Endothelial cell of umbilical vein (primary cell): Measurements from ENCODE around the gene POMGNT2. TPM values are rescaled to one million over a fixed set of nuclear protein-coding genes. Genes with fewer than 3 reads are reported as not detected.

ENCODE experiments used
- BruUV-seq: library from RNA; stranded (reverse); fragments of 400-500 nt; replicated peaks from 2 replicates; lab custom pipeline; 2021; lab: Mats Ljungman, UMichigan
- CTCF ChIA-PET: fragments of 300-600, 350-600 bp; sonication (Branson Sonifier 250); formaldehyde crosslinking; loops from one replicate; lab custom pipeline; 2021; ENCODE audit warnings: antibody characterized with exemption, inconsistent platforms; lab: Charles Lee
- POLR2A ChIA-PET: fragments of 300-600, 350-600 bp; sonication (Branson Sonifier 250); formaldehyde crosslinking; loops from one replicate; lab custom pipeline; 2021; ENCODE audit warnings: antibody characterized with exemption, inconsistent platforms; lab: Charles Lee
- DNase-seq: peaks from one replicate; pipeline ENCODE4 v3.0.0-alpha.2; 2011; ENCODE audit warnings: low read depth, low spot score
- FAIRE-seq: peaks from 2 replicates; lab custom pipeline; 2011; peaks lifted over from hg19 to GRCh38; lab: Jason Lieb, UNC
- H2AFZ ChIP-seq: 2 replicates; pipeline ENCODE4 v1.6.0; 2012; ENCODE audit warnings: low read depth, low read length, control low read depth, inconsistent platforms
- H3K27ac ChIP-seq: 2 replicates; pipeline ENCODE4 v1.5.1; 2011; ENCODE audit warnings: low read depth, mild to moderate bottlenecking, control low read depth, low read length, moderate library complexity; ENCODE audit not compliant: insufficient read depth
- H3K27me3 ChIP-seq, 2 experiments: 2 replicates each; pipeline versions ENCODE4 v1.6.0 to v1.6.1; 2011; ENCODE audit warnings: low read length in 2 of 2, mixed read lengths in 1 of 2; ENCODE audit not compliant: control insufficient read depth in 2 of 2, insufficient read depth in 2 of 2
- H3K36me3 ChIP-seq, 2 experiments: 2 replicates in 1 of 2; 3 replicates in 1 of 2; pipeline ENCODE4 v1.5.1; 2011; ENCODE audit warnings: low read length in 2 of 2, mild to moderate bottlenecking in 1 of 2, moderate library complexity in 1 of 2; ENCODE audit not compliant: control insufficient read depth in 2 of 2, insufficient read depth in 2 of 2; ENCODE audit errors: extremely low read depth in 1 of 2
- H3K4me1 ChIP-seq: 3 replicates; pipeline ENCODE4 v1.5.1; 2011; ENCODE audit warnings: mild to moderate bottlenecking, low read length; ENCODE audit not compliant: control insufficient read depth, insufficient read depth; ENCODE audit errors: extremely low read depth
- H3K4me2 ChIP-seq: 2 replicates; pipeline ENCODE4 v1.6.1; 2011; ENCODE audit warnings: low read length, control low read depth, mixed read lengths; ENCODE audit not compliant: insufficient read depth
- H3K4me3 ChIP-seq, 3 experiments: fragments of 200-600 bp in 1 of 3; sonication (generic), shearing (Covaris generic) in 1 of 3; replicated peaks in 1 of 3; 2 replicates each; pipeline ENCODE4 v1.5.1; 2011 to 2016; ENCODE audit warnings: control low read depth in 3 of 3, low read length in 3 of 3, mild to moderate bottlenecking in 2 of 3, inconsistent platforms in 1 of 3, low read depth in 1 of 3, moderate library complexity in 1 of 3; ENCODE audit not compliant: insufficient read depth in 1 of 3
- H3K79me2 ChIP-seq: 2 replicates; pipeline ENCODE4 v1.6.0; 2012; ENCODE audit warnings: low read length, inconsistent platforms; ENCODE audit not compliant: control insufficient read depth, insufficient read depth
- H3K9ac ChIP-seq: replicated peaks from 2 replicates; pipeline ENCODE3; 2011; ENCODE audit warnings: low read length, control low read depth; ENCODE audit not compliant: insufficient read depth; ENCODE audit errors: extremely low read depth
- H3K9me1 ChIP-seq: replicated peaks from 3 replicates; pipeline ENCODE4 v1.6.0; 2011; ENCODE audit warnings: mild to moderate bottlenecking, low read length; ENCODE audit not compliant: control insufficient read depth, insufficient read depth; ENCODE audit errors: extremely low read depth
- H3K9me3 ChIP-seq: replicated peaks from 2 replicates; pipeline ENCODE4 v1.5.1; 2012; ENCODE audit warnings: low read length, inconsistent platforms; ENCODE audit not compliant: control insufficient read depth, insufficient read depth
- H4K20me1 ChIP-seq: replicated peaks from 2 replicates; pipeline ENCODE3; 2011; ENCODE audit warnings: mild to moderate bottlenecking, low read length; ENCODE audit not compliant: control insufficient read depth, insufficient read depth; ENCODE audit errors: extremely low read depth
- FOS ChIP-seq: IDR thresholded peaks from 2 replicates; pipeline ENCODE4 v1.6.1; 2011; ENCODE audit warnings: mild to moderate bottlenecking, low read length, moderate library complexity, borderline replicate concordance; ENCODE audit not compliant: insufficient read depth
- MYC ChIP-seq: IDR thresholded peaks from one replicate; pipeline ENCODE4 v1.6.1; 2011; ENCODE audit warnings: mild to moderate bottlenecking, low read depth, low read length
- dilution Hi-C: fragments of 300-500 bp; cut with MboI; formaldehyde crosslinking; loops from one replicate; pipeline ENCODE4 v1.15.0; 2019; ENCODE audit warnings: low sequenced_read_pairs; ENCODE audit not compliant: extremely low pct_ligation_motif_present
- intact Hi-C: fragments of 100-400 bp; cut with micrococcal nuclease; formaldehyde crosslinking; loops from one replicate; pipeline ENCODE4 v1.10.0; 2022
- polyA plus RNA-seq, 4 experiments: library from polyadenylated mRNA; depleted of rRNA in 3 of 4; stranded (reverse) in 3 of 4; unstranded in 1 of 4; fragments of >200 nt; gene quantifications; 2 replicates each; pipeline versions ENCODE4 v1.2.1 to v1.2.3, GENCODE V29; 2011 to 2012; ENCODE audit warnings: missing spikeins in 1 of 4
- total RNA-seq: library from RNA; stranded (reverse); gene quantifications from 2 replicates; pipeline ENCODE4 v1.2.3, GENCODE V29; 2021
- TF ChIP-seq, protein P1 (sequence below), 2 donors: IDR thresholded peaks; 1 replicate in 1 of 2; 2 replicates in 1 of 2; pipeline ENCODE4 v1.5.1; 2011; ENCODE audit warnings: low read length in 2 of 2, mild to moderate bottlenecking in 2 of 2, moderate library complexity in 2 of 2, control low read depth in 1 of 2, inconsistent platforms in 1 of 2, low read depth in 1 of 2; ENCODE audit not compliant: insufficient read depth in 1 of 2; ENCODE audit errors: extremely low read depth in 1 of 2
- TF ChIP-seq, protein P2 (sequence below): IDR thresholded peaks from 2 replicates; pipeline ENCODE4 v1.6.1; 2011; ENCODE audit not compliant: insufficient read depth, insufficient read length

Gene POMGNT2
- total and polyA plus RNA-seq, 2 donors (not counting 3 experiments of a cell fraction or from before 2014, with no cell fraction given): 6.4 to 16.3 TPM

DNA sequence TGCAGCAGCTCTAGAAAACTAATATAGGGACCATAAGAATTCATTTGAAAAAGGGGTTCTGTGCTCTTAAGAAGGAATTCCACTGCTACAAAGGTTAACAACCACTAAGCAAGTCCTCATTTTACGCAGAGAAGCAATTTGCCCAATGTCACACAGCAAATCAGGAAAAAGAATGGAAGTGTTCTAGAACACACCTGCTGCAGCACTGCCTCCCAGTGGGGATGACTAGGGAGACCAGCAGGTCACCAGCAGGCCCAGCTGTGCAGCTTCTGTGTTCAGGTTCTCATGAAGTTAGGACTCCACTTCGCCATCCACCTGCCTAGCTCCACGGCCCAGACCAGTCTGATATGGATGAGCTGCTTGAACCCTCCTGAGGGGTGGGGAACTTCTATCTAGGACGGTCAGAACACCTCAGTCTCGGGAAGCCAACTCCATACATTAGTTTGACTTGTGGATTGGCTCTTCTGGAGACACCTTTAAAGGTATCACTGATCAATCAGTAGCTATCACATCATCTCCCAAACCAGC lies 18.6 kb downstream of the POMGNT2 start:
- Histone ChIP-seq H3K27ac (no peak overlapping the region), H3K4me1 (no peaks in the 10 kb centered on the region), H3K36me3 (no peaks in the 10 kb centered on the region), H3K79me2 (no peaks in the 10 kb centered on the region), H3K27me3 (no peaks in the 10 kb centered on the region), H3K4me2 (no peak overlapping the region), H3K4me3 (no peak overlapping the region), H3K9me3 (no peaks in the 10 kb centered on the region), H3K9ac (no peak overlapping the region), H3K9me1 (no peaks in the 10 kb centered on the region), H2AFZ (no peak overlapping the region), H4K20me1 (no peaks in the 10 kb centered on the region)
- dilution Hi-C loops: no loop called here
- BruUV-seq: no TSS peak
- no peak for FAIRE-seq
- no peak for TF ChIP-seq FOS
- TF ChIP-seq, protein P1, sequence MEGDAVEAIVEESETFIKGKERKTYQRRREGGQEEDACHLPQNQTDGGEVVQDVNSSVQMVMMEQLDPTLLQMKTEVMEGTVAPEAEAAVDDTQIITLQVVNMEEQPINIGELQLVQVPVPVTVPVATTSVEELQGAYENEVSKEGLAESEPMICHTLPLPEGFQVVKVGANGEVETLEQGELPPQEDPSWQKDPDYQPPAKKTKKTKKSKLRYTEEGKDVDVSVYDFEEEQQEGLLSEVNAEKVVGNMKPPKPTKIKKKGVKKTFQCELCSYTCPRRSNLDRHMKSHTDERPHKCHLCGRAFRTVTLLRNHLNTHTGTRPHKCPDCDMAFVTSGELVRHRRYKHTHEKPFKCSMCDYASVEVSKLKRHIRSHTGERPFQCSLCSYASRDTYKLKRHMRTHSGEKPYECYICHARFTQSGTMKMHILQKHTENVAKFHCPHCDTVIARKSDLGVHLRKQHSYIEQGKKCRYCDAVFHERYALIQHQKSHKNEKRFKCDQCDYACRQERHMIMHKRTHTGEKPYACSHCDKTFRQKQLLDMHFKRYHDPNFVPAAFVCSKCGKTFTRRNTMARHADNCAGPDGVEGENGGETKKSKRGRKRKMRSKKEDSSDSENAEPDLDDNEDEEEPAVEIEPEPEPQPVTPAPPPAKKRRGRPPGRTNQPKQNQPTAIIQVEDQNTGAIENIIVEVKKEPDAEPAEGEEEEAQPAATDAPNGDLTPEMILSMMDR (IDR thresholded peaks at IDR 0.05; ENCODE audit: extremely low read depth in 1 of 2, insufficient read depth in 1 of 2, low read depth in 1 of 2, low read length in 2 of 2): peak in 1 of 2 donors; percentile 0
- TF ChIP-seq, protein P2, sequence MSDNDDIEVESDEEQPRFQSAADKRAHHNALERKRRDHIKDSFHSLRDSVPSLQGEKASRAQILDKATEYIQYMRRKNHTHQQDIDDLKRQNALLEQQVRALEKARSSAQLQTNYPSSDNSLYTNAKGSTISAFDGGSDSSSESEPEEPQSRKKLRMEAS: no peak
- TF ChIP-seq MYC: no peak
- CTCF ChIA-PET: interaction anchor here (1.2 kb wide), 1 partner anchor 126 kb away, joined by 4 read pairs; no protein-coding TSS in a partner anchor
- no peak for DNase-seq
- intact Hi-C loops: no loop called here
- POLR2A ChIA-PET: no interaction called here
